Upper lobe of left lung (tissue), 4 donors: ENCODE results near the gene SLC9A7.

ENCODE experiments used
- CTCF ChIP-seq, 6 experiments: fragments of 450-650 bp in 4 of 6; fragments of 200-600 bp in 2 of 6; sonication (generic) in 2 of 6; IDR thresholded peaks; one replicate each; pipeline ENCODE4 v1.5.1; 2016 to 2019; ENCODE audit warnings: antibody characterized with exemption in 6 of 6
- POLR2A ChIP-seq, 4 donors: fragments of 450-650 bp; IDR thresholded peaks; one replicate each; pipeline ENCODE4 v1.5.1; 2016 to 2017; ENCODE audit warnings: antibody characterized with exemption in 4 of 4, mild to moderate bottlenecking in 2 of 4
- POLR2AphosphoS5 ChIP-seq, 2 donors: sonication (generic); formaldehyde crosslinking; IDR thresholded peaks; one replicate each; pipeline ENCODE4 v1.5.1; 2017; ENCODE audit warnings: antibody characterized with exemption in 2 of 2

GRCh38 chrX:46739736-46740135 is 19.2 kb downstream of the SLC9A7 start:
- TF ChIP-seq POLR2A (IDR thresholded peaks at IDR 0.05) (no peak), CTCF (IDR thresholded peaks at IDR 0.05) (no peak), POLR2AphosphoS5 (IDR thresholded peaks at IDR 0.05) (no peak)
